ENCODE results near the gene PUM2. TPM values are rescaled to one million over a fixed set of nuclear protein-coding genes. Genes with fewer than 3 reads are reported as not detected.

The PUM2 gene
- total and polyA plus RNA-seq, 2 of the 13 experiments (the other 11 are each of a cell fraction or from before 2014, with no cell fraction given), result 69.6 to 69.8 TPM

DNA sequence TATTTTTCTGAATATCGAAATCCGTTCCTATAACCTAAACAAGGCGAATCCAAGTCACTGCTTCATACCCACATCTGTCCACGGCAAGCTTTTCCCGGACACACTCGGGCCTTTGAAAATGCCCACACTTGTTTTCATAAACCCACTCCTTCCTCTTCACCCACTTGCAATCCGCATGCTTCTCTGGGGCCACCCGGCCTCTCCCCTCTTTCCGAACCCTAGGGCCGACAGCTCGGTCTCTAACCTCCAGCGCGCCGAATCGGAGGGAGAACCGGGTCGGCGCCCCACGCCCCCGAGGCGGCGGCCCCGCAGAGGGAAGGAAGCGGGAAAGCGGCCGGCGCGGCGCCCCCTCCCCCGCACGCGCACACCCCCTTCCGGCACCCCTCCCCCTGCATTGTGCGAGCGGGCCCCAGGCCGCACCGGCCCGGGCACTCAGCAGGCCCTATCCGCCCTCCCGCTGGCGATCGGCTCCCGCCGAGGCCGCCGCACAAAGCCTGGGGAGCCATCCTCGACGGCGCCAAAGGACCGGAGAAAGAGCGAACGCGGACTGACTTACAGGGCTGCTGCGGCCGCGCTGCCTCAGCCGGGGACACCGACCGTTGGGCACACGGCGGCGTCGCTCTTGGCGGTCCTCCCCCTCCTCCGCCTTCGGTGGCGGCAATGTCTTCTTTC is 467 bp downstream of the PUM2 start (continued):
- TF ChIP-seq ZNF138 (CRISPR knock-in tag; IDR thresholded peaks at IDR 0.05; ENCODE audit: low read depth) (peak; percentile 65), FOSL2 (CRISPR knock-in tag; IDR thresholded peaks at IDR 0.05) (0 out of 2 replicates have a peak, but pooled peaks have one; percentile 6), SMARCC2 (IDR thresholded peaks at IDR 0.05) (no peak), ZBTB3 (CRISPR knock-in tag; IDR thresholded peaks at IDR 0.05; ENCODE audit: borderline replicate concordance, low read depth) (no peak), RBAK (CRISPR knock-in tag; IDR thresholded peaks at IDR 0.05) (no peak), ZNF354B (CRISPR knock-in tag; IDR thresholded peaks at IDR 0.05) (no peak), MIXL1 (CRISPR knock-in tag; IDR thresholded peaks at IDR 0.05) (no peak), NBN (conservative IDR thresholded peaks at IDR 0.05) (no peak), ZNF709 (CRISPR knock-in tag; IDR thresholded peaks at IDR 0.05) (no peak), ZFP37 (CRISPR knock-in tag; IDR thresholded peaks at IDR 0.05; ENCODE audit: borderline replicate concordance) (peak; percentile 38; the same call in 1 of the 2 replicates), RFX5 (IDR thresholded peaks at IDR 0.05; ENCODE audit: low read depth, low read length) (no peak), ZNF761 (CRISPR knock-in tag; conservative IDR thresholded peaks at IDR 0.05) (no peak), HMG20A (CRISPR knock-in tag; IDR thresholded peaks at IDR 0.05; ENCODE audit: borderline replicate concordance) (no peak; the same call in 1 of the 2 replicates), HDAC6 (IDR thresholded peaks at IDR 0.05; ENCODE audit: low read depth, low read length) (no peak), CC2D1A (CRISPR knock-in tag; IDR thresholded peaks at IDR 0.05) (no peak), NFKBIZ (CRISPR knock-in tag; IDR thresholded peaks at IDR 0.05) (0 out of 2 replicates have a peak, but pooled peaks have one; percentile 18), HNF4G (IDR thresholded peaks at IDR 0.05; ENCODE audit: borderline replicate concordance, low read depth, low read length) (no peak), HNF4G (CRISPR knock-in tag; IDR thresholded peaks at IDR 0.05; ENCODE audit: borderline replicate concordance, low read depth) (no peak)
- TF ChIP-seq, protein P1, sequence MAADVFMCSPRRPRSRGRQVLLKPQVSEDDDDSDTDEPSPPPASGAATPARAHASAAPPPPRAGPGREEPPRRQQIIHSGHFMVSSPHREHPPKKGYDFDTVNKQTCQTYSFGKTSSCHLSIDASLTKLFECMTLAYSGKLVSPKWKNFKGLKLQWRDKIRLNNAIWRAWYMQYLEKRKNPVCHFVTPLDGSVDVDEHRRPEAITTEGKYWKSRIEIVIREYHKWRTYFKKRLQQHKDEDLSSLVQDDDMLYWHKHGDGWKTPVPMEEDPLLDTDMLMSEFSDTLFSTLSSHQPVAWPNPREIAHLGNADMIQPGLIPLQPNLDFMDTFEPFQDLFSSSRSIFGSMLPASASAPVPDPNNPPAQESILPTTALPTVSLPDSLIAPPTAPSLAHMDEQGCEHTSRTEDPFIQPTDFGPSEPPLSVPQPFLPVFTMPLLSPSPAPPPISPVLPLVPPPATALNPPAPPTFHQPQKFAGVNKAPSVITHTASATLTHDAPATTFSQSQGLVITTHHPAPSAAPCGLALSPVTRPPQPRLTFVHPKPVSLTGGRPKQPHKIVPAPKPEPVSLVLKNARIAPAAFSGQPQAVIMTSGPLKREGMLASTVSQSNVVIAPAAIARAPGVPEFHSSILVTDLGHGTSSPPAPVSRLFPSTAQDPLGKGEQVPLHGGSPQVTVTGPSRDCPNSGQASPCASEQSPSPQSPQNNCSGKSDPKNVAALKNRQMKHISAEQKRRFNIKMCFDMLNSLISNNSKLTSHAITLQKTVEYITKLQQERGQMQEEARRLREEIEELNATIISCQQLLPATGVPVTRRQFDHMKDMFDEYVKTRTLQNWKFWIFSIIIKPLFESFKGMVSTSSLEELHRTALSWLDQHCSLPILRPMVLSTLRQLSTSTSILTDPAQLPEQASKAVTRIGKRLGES (CRISPR knock-in tag; IDR thresholded peaks at IDR 0.05; ENCODE audit: borderline replicate concordance), result no peak
- TF ChIP-seq, protein P2, sequence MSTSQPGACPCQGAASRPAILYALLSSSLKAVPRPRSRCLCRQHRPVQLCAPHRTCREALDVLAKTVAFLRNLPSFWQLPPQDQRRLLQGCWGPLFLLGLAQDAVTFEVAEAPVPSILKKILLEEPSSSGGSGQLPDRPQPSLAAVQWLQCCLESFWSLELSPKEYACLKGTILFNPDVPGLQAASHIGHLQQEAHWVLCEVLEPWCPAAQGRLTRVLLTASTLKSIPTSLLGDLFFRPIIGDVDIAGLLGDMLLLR (CRISPR knock-in tag; IDR thresholded peaks at IDR 0.05), result peak; percentile 52; the same call in 1 of the 2 replicates
- TF ChIP-seq, protein P3, sequence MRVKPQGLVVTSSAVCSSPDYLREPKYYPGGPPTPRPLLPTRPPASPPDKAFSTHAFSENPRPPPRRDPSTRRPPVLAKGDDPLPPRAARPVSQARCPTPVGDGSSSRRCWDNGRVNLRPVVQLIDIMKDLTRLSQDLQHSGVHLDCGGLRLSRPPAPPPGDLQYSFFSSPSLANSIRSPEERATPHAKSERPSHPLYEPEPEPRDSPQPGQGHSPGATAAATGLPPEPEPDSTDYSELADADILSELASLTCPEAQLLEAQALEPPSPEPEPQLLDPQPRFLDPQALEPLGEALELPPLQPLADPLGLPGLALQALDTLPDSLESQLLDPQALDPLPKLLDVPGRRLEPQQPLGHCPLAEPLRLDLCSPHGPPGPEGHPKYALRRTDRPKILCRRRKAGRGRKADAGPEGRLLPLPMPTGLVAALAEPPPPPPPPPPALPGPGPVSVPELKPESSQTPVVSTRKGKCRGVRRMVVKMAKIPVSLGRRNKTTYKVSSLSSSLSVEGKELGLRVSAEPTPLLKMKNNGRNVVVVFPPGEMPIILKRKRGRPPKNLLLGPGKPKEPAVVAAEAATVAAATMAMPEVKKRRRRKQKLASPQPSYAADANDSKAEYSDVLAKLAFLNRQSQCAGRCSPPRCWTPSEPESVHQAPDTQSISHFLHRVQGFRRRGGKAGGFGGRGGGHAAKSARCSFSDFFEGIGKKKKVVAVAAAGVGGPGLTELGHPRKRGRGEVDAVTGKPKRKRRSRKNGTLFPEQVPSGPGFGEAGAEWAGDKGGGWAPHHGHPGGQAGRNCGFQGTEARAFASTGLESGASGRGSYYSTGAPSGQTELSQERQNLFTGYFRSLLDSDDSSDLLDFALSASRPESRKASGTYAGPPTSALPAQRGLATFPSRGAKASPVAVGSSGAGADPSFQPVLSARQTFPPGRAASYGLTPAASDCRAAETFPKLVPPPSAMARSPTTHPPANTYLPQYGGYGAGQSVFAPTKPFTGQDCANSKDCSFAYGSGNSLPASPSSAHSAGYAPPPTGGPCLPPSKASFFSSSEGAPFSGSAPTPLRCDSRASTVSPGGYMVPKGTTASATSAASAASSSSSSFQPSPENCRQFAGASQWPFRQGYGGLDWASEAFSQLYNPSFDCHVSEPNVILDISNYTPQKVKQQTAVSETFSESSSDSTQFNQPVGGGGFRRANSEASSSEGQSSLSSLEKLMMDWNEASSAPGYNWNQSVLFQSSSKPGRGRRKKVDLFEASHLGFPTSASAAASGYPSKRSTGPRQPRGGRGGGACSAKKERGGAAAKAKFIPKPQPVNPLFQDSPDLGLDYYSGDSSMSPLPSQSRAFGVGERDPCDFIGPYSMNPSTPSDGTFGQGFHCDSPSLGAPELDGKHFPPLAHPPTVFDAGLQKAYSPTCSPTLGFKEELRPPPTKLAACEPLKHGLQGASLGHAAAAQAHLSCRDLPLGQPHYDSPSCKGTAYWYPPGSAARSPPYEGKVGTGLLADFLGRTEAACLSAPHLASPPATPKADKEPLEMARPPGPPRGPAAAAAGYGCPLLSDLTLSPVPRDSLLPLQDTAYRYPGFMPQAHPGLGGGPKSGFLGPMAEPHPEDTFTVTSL (CRISPR knock-in tag; IDR thresholded peaks at IDR 0.05; ENCODE audit: borderline replicate concordance), result no peak
